Liver (tissue), 9 donors: ENCODE data around the gene CNFN. TPM values are rescaled to one million over a fixed set of nuclear protein-coding genes. Genes with fewer than 3 reads are reported as not detected.

Experiments used
- DNase-seq: peaks from one replicate; pipeline ENCODE4 v3.0.0-alpha.2; 2017; ENCODE audit warnings: low spot score
- H3K27ac ChIP-seq, 2 donors: one replicate each; pipeline ENCODE4 v1.7.0; 2013; ENCODE audit warnings: inconsistent platforms in 2 of 2, low read length in 2 of 2, control low read depth in 1 of 2, low read depth in 1 of 2, mild to moderate bottlenecking in 1 of 2
- H3K27me3 ChIP-seq, 4 donors: one replicate each; pipeline versions ENCODE4 v1.6.1 to v1.7.0; 2013; ENCODE audit warnings: low read length in 3 of 4, inconsistent platforms in 1 of 4, mild to moderate bottlenecking in 1 of 4, moderate library complexity in 1 of 4; ENCODE audit not compliant: control insufficient read depth in 4 of 4, insufficient read depth in 4 of 4
- H3K36me3 ChIP-seq, 4 donors: one replicate each; pipeline versions ENCODE4 v1.6.1 to v1.7.0; 2013; ENCODE audit warnings: low read length in 3 of 4, mild to moderate bottlenecking in 3 of 4, low read depth in 1 of 4, moderate library complexity in 1 of 4; ENCODE audit not compliant: control insufficient read depth in 4 of 4, insufficient read depth in 3 of 4
- H3K4me1 ChIP-seq, 4 donors: one replicate each; pipeline versions ENCODE4 v1.6.1 to v1.7.0; 2013; ENCODE audit warnings: low read length in 3 of 4, mild to moderate bottlenecking in 3 of 4, moderate library complexity in 1 of 4; ENCODE audit not compliant: control insufficient read depth in 4 of 4, insufficient read depth in 4 of 4
- H3K4me3 ChIP-seq, 3 donors: one replicate each; pipeline versions ENCODE4 v1.6.1 to v1.7.0; 2013; ENCODE audit warnings: low read length in 3 of 3, control low read depth in 1 of 3, low read depth in 1 of 3, mild to moderate bottlenecking in 1 of 3
- H3K9ac ChIP-seq, 2 donors: one replicate each; pipeline ENCODE4 v1.7.0; 2013; ENCODE audit warnings: low read length in 2 of 2, mild to moderate bottlenecking in 2 of 2, moderate library complexity in 2 of 2, control low read depth in 1 of 2, low read depth in 1 of 2
- H3K9me3 ChIP-seq, 4 donors: one replicate each; pipeline versions ENCODE4 v1.6.1 to v1.7.0; 2013; ENCODE audit warnings: low read length in 3 of 4; ENCODE audit not compliant: control insufficient read depth in 4 of 4
- ATF3 ChIP-seq: IDR thresholded peaks from 2 replicates; pipeline ENCODE4 v1.6.1; 2016; ENCODE audit warnings: antibody characterized with exemption
- CTCF ChIP-seq: fragments of 150-350 bp; IDR thresholded peaks from 2 replicates; pipeline ENCODE4 v1.5.1; 2017; ENCODE audit warnings: improper control_type of control experiment, low read depth, low read length; ENCODE audit not compliant: missing input control
- EGR1 ChIP-seq, 2 donors: IDR thresholded peaks; 2 replicates each; pipeline ENCODE4 v1.6.1; 2016 to 2018; ENCODE audit warnings: antibody characterized with exemption in 2 of 2, low read depth in 2 of 2
- FOXA1 ChIP-seq: IDR thresholded peaks from 2 replicates; pipeline ENCODE4 v1.6.1; 2016; ENCODE audit warnings: antibody characterized with exemption
- FOXA2 ChIP-seq: IDR thresholded peaks from 2 replicates; pipeline ENCODE4 v1.6.1; 2016; ENCODE audit warnings: antibody characterized with exemption
- HNF4A ChIP-seq, 2 donors: conservative IDR thresholded peaks; 2 replicates each; pipeline ENCODE4 v1.6.1; 2016; ENCODE audit warnings: antibody characterized with exemption in 2 of 2, mild to moderate bottlenecking in 2 of 2
- HNF4G ChIP-seq: IDR thresholded peaks from 2 replicates; pipeline ENCODE4 v1.6.1; 2016; ENCODE audit warnings: antibody characterized with exemption
- JUND ChIP-seq, 2 donors: IDR thresholded peaks; 2 replicates each; pipeline ENCODE4 v1.6.1; 2016; ENCODE audit warnings: antibody characterized with exemption in 2 of 2
- MAX ChIP-seq: IDR thresholded peaks from 2 replicates; pipeline ENCODE4 v1.6.1; 2016; ENCODE audit warnings: antibody characterized with exemption
- NR2F2 ChIP-seq: IDR thresholded peaks from 2 replicates; pipeline ENCODE4 v1.6.1; 2016; ENCODE audit warnings: antibody characterized with exemption
- RAD21 ChIP-seq, 2 donors: IDR thresholded peaks; 2 replicates each; pipeline ENCODE4 v1.6.1; 2016; ENCODE audit warnings: antibody characterized with exemption in 2 of 2, mild to moderate bottlenecking in 2 of 2
- REST ChIP-seq: IDR thresholded peaks from 2 replicates; pipeline ENCODE4 v1.6.1; 2016; ENCODE audit warnings: antibody characterized with exemption, mild to moderate bottlenecking
- SP1 ChIP-seq: IDR thresholded peaks from 2 replicates; pipeline ENCODE4 v1.6.1; 2018; ENCODE audit warnings: antibody characterized with exemption, mild to moderate bottlenecking
- TAF1 ChIP-seq: conservative IDR thresholded peaks from 2 replicates; pipeline ENCODE4 v1.6.1; 2016; ENCODE audit warnings: antibody characterized with exemption, mild to moderate bottlenecking
- YY1 ChIP-seq: IDR thresholded peaks from 2 replicates; pipeline ENCODE4 v1.6.1; 2016; ENCODE audit warnings: antibody characterized with exemption, mild to moderate bottlenecking
- ZBTB33 ChIP-seq: IDR thresholded peaks from 2 replicates; pipeline ENCODE4 v1.6.1; 2016; ENCODE audit warnings: antibody characterized with exemption
- WGBS: extraction: QIAGEN DNeasy Blood & Tissue Kit; methylation state at CpG from one replicate; pipeline ENCODE4 v1.1.7; 2013; 5-methylcytosine and 5-hydroxymethylcytosine counted together
- polyA plus RNA-seq, 2 donors: library from polyadenylated mRNA; stranded (reverse) in 1 of 2; unstranded in 1 of 2; fragments of 200-250 nt in 1 of 2; fragments of >200 nt in 1 of 2; fragmentation: Nextera tagmentation in 1 of 2; extraction: Ambion mirVana in 1 of 2; gene quantifications; one replicate each; pipeline versions ENCODE4 v1.2.1 to v1.2.3, GENCODE V29; 2013 to 2015
- total RNA-seq, 2 donors: library from RNA; depleted of rRNA; stranded (reverse); fragments of >200 nt; gene quantifications; one replicate each; pipeline ENCODE4 v1.2.3, GENCODE V29; 2014
- donor health status: healthy.
- donor health status: healthy.
- donor health status: healthy.
- donor health status: healthy.
- donor health status: healthy.

CNFN gene
- total and polyA plus RNA-seq, 4 donors, result 0.57 to 1.2 TPM; not detected in 2

- Histone ChIP-seq H3K4me1 (peaks cover 7 to 19% (median 13%) of the 10 kb centered on the region in 4 donors), H3K36me3 (no peaks in the 10 kb centered on the region), H3K9ac (no peak within 1 kb of the TSS), H3K27me3 (no peaks in the 10 kb centered on the region), H3K9me3 (no peaks in the 10 kb centered on the region), H3K4me3 (no peak within 1 kb of the TSS), H3K27ac (no peak within 1 kb of the TSS)
- DNase-seq, result no peak
- WGBS, result 84% methylated on average over 4 of the region's 4 CpGs
- no peak for TF ChIP-seq FOXA1
- TF ChIP-seq RAD21 (IDR thresholded peaks at IDR 0.05), result no peak
- TF ChIP-seq CTCF, result no peak
- no peak for TF ChIP-seq YY1
- TF ChIP-seq SP1, result no peak
- no peak for TF ChIP-seq ATF3
- no peak for TF ChIP-seq HNF4G
- TF ChIP-seq MAX, result no peak
- no peak for TF ChIP-seq JUND (IDR thresholded peaks at IDR 0.05)
- TF ChIP-seq ZBTB33, result no peak
- TF ChIP-seq NR2F2, result no peak
- no peak for TF ChIP-seq REST
Observed at GRCh38 chr19:42427313-42427712, 37.2 kb upstream of the CNFN start, which contains the start of gene LIPE. Gene LIPE, minus strand, starts transcription at chr19:42427388. Its CDS starts 239 bp downstream, at chr19:42427149.

GRCh38 chr19:42426643-42427042 is 36.5 kb upstream of the CNFN start:
- Histone ChIP-seq H3K27ac (no peak overlapping the region), H3K27me3 (no peaks in the 10 kb centered on the region), H3K4me1 (peaks cover 6 to 19% (median 12%) of the 10 kb centered on the region in 4 donors), H3K4me3 (no peak overlapping the region), H3K9me3 (no peaks in the 10 kb centered on the region), H3K9ac (no peak overlapping the region), H3K36me3 (no peaks in the 10 kb centered on the region)
- no peak for DNase-seq
- TF ChIP-seq TAF1 (no peak), YY1 (no peak), HNF4G (no peak), HNF4A (conservative IDR thresholded peaks at IDR 0.05) (no peak), ATF3 (no peak), SP1 (no peak), NR2F2 (no peak), CTCF (no peak), MAX (no peak), REST (no peak), EGR1 (IDR thresholded peaks at IDR 0.05; ENCODE audit: low read depth in 2 of 2) (no peak), RAD21 (IDR thresholded peaks at IDR 0.05) (no peak), FOXA2 (no peak), FOXA1 (no peak)
- 95% methylated on average over 3 of the region's 3 CpGs for WGBS
